ENCODE data around the gene TSPYL6.

TSPYL6 gene

GRCh38 chr2:54240515-54241469 lies 15.2 kb downstream of the TSPYL6 start:
- TF ChIP-seq, protein P1, sequence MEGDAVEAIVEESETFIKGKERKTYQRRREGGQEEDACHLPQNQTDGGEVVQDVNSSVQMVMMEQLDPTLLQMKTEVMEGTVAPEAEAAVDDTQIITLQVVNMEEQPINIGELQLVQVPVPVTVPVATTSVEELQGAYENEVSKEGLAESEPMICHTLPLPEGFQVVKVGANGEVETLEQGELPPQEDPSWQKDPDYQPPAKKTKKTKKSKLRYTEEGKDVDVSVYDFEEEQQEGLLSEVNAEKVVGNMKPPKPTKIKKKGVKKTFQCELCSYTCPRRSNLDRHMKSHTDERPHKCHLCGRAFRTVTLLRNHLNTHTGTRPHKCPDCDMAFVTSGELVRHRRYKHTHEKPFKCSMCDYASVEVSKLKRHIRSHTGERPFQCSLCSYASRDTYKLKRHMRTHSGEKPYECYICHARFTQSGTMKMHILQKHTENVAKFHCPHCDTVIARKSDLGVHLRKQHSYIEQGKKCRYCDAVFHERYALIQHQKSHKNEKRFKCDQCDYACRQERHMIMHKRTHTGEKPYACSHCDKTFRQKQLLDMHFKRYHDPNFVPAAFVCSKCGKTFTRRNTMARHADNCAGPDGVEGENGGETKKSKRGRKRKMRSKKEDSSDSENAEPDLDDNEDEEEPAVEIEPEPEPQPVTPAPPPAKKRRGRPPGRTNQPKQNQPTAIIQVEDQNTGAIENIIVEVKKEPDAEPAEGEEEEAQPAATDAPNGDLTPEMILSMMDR (IDR thresholded peaks at IDR 0.05; ENCODE audit: control extremely low read depth, extremely low read depth, low read depth, missing control alignments), result no peak
- CTCF ChIA-PET, result interaction anchor here (1.1 kb wide), 1 partner anchor 18 kb away, joined by 3 read pairs; no protein-coding TSS in a partner anchor
- POLR2A ChIA-PET, result no interaction called here
- no peak for DNase-seq (ENCODE audit: extremely low spot score)

- CTCF ChIA-PET, result interaction anchor here (0.6 to 1.4 kb wide), 4 partner anchors 15 to 54 kb away, joined by 3 to 5 read pairs (median 3); no protein-coding TSS in a partner anchor
- TF ChIP-seq, protein P1 (IDR thresholded peaks at IDR 0.05; ENCODE audit: control extremely low read depth, extremely low read depth, low read depth, missing control alignments), result no peak
- DNase-seq (ENCODE audit: extremely low spot score), result no peak
- POLR2A ChIA-PET, result interaction anchor here (0.6 kb wide), 1 partner anchor 137 kb away, joined by 3 read pairs; no protein-coding TSS in a partner anchor
Observed at GRCh38 chr2:54239427-54239826, 16.6 kb downstream of the TSPYL6 start.

- ChIA-PET POLR2A (no interaction called here), CTCF (interaction anchor here (0.9 to 1.9 kb wide), 2 partner anchors 9 to 14 kb away, joined by 3 to 6 read pairs; no protein-coding TSS in a partner anchor)
- DNase-seq (ENCODE audit: extremely low spot score), result no peak
Observed at GRCh38 chr2:54237428-54237827, 18.6 kb downstream of the TSPYL6 start.

GRCh38 chr2:54233832-54234649 lies 22.0 kb downstream of the TSPYL6 start:
- no peak for DNase-seq (ENCODE audit: extremely low spot score)
- ChIA-PET CTCF (interaction anchor here (0.9 kb wide), 1 partner anchor 18 kb away, joined by 3 read pairs; no protein-coding TSS in a partner anchor), POLR2A (no interaction called here)
- TF ChIP-seq, protein P1 (IDR thresholded peaks at IDR 0.05; ENCODE audit: control extremely low read depth, extremely low read depth, low read depth, missing control alignments), result no peak

More at GRCh38 chr2:54237428-54237827, 18.6 kb downstream of the TSPYL6 start:
- TF ChIP-seq, protein P1 (IDR thresholded peaks at IDR 0.05; ENCODE audit: control extremely low read depth, extremely low read depth, low read depth, missing control alignments), result no peak

DNA sequence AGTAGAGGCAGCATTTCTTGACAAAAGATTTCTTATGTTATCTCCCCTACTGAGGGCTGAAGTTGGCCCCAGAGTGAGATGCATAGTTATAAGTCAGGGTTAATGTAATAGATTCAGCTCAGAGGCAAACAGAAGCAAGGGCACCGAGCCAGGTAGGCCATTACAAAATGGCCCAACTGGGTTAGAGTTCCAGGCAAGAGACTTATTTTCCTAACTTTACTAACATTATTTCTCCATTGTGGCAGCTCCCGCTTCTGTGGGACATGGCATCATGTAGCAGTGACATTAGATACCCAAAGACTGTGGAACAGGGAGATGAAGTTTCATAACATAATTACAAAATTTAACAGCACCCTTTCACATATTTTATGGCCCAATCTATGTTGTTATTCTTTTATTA lies 27.1 kb downstream of the TSPYL6 start:
- no peak for DNase-seq (ENCODE audit: extremely low spot score)
- ChIA-PET CTCF (interaction anchor here (1.0 to 1.8 kb wide), 2 partner anchors 8 to 11 kb away, joined by 3 to 4 read pairs; no protein-coding TSS in a partner anchor), POLR2A (no interaction called here)
- TF ChIP-seq, protein P1 (IDR thresholded peaks at IDR 0.05; ENCODE audit: control extremely low read depth, extremely low read depth, low read depth, missing control alignments), result no peak

DNA sequence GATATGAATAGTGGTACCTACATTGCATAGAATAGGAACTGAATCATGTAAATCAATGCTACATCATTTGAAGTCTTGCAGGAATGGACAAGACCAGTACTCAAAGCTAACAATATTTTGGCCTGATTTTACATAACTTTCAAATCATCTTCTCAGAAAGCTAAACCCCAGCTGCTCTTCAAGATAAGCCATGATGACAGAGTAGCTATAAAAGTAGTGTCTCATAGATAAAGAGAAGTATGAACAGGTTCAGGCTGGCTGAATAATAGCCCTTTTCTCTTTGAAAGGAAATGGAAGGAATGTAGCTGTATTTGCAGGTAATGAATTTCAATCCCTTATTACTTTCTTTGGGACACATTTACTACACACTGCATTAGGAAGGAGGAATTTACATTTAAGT lies 28.2 kb downstream of the TSPYL6 start:
- no peak for DNase-seq (ENCODE audit: extremely low spot score)
- TF ChIP-seq, protein P1 (IDR thresholded peaks at IDR 0.05; ENCODE audit: control extremely low read depth, extremely low read depth, low read depth, missing control alignments), result no peak

More for the DNA sequence above, 28.2 kb downstream of the TSPYL6 start:
- ChIA-PET CTCF (no interaction called here), POLR2A (interaction anchor here (0.6 kb wide), 1 partner anchor 653 kb away, joined by 9 read pairs; no protein-coding TSS in a partner anchor)
